HG02852 (cell line): Measurements from ENCODE around the gene CA9.

Experiments used
- ATAC-seq: cut with Tn5 transposase; IDR thresholded peaks from one replicate; pipeline ENCODE4 v1.9.1; 2021; ENCODE audit warnings: mild to moderate bottlenecking, moderate library complexity; ENCODE audit not compliant: unreplicated experiment

The CA9 gene

GRCh38 chr9:35714123-35714522, 40.4 kb downstream of the CA9 start:
- no peak for ATAC-seq

- ATAC-seq: no peak
These were observed 41.0 kb downstream of the CA9 start for GRCh38 chr9:35714579-35715252.

GRCh38 chr9:35716230-35716629, 42.5 kb downstream of the CA9 start:
- ATAC-seq: no peak

DNA sequence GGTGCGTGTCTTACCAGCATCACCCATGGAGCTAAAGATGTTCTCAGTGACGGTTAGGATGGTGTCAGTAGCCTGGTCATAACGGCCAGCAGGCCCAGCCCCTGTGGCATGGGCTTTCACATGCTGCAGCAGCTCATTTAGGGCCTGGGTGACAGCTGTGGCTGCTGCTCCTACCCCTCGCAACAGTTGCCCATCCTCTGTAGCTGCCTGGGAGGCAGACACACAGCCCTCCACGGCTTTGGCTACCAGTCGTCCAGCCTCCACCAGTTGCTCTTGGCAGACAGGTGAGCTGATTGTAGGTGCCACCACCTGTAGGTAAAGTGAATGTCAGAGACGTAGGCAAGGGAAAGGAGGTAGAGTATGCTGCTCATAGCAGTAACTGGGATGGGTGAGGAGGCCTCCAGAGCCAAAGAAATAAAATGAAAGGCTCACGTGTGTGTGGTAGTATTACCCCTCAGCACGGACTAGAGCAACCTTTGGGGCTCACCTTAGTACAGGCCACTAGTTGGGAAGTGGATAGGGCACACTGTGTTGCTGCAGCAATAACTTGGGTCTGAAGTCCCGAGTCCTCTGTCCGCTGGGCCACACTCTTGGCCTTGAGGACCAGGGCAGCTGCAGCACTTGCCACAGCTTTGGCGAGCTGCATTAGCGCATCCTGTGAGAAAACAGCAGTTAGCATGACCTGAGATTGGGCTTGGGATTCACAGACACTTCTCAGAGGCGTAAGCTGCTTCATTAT, 43.6 kb downstream of the CA9 start:
- no peak for ATAC-seq

GRCh38 chr9:35718721-35719511, 45.2 kb downstream of the CA9 start:
- no peak for ATAC-seq

GRCh38 chr9:35719546-35719945, 45.8 kb downstream of the CA9 start:
- ATAC-seq: no peak

DNA sequence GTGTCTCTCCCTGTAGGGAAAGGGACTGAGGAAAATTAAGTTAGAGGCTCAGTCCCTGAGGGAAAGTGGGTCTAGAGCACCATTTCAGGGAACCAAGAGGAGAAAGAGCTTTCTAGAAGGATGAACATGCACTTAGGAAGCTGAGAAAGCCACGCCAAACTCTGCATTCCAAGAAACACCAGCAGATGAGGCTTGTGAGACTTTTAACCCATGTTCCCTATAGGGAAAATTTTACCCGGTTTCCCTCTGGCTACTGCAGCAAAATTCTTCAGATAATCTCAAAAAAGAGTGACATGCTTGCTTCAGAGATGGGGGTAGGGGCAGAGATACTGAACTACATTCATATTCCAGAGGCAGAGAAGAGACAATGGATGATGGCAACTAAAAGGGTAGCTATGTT, 49.7 kb downstream of the CA9 start:
- no peak for ATAC-seq

GRCh38 chr9:35723908-35724307, 50.2 kb downstream of the CA9 start:
- no peak for ATAC-seq

DNA sequence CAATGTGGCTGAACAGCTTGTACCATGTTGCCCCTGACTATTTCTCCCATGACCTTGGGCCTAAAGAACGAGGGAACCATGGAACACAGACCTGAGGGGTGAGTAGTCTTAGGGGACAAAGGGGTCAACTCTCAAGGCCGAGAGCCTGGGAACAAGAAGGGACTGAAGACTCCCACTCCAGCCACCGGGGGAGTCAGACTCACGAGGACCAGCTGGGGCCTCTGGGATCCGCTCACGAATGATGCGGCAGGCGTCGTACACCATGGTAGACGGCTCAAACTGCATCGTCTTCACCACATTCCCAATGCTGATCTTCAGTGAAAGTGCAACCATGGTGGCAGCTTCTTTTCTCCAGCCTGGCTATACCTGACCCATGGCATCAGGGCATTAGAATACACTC, 51.6 kb downstream of the CA9 start:
- ATAC-seq: no peak

DNA sequence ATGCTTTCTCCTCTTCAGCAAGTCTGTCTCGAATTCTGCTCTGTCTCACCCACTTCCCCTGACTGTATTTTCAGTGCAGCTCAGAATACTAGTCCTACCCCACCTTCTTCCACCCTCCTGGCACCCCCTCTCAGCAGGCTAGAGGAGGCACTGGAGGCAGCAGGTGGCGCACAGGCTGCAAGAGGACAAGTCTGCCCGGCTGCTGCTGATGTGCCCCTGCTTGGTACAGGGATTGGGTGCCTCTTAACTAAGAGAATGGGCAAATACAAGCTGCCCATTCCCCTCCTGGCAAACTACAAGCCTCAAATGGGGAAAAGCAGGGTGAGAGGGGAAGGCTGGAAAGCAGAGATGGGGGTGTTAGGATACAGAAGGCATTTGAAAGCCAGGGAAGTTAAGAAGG, 53.2 kb downstream of the CA9 start:
- ATAC-seq: no peak

DNA sequence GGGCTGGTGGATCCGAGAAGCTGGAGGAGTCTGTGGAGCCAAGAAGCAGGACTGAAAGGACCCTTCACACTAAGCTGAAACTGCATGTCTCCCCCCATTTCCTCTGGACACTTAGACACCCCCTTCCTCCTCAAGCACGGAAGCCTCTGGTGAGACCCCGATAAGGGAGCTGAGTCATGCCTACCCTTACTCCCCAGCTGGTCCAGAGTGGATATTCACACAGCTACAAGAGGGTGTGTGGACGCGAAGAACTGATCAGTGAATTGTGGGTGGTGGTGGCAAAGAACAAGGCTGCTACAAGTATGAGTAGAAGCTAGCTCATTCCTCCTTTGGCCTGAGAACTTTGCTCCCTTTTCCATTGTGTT, 53.9 kb downstream of the CA9 start:
- ATAC-seq: no peak

- no peak for ATAC-seq
These were observed 54.6 kb downstream of the CA9 start for GRCh38 chr9:35728041-35728971.

DNA sequence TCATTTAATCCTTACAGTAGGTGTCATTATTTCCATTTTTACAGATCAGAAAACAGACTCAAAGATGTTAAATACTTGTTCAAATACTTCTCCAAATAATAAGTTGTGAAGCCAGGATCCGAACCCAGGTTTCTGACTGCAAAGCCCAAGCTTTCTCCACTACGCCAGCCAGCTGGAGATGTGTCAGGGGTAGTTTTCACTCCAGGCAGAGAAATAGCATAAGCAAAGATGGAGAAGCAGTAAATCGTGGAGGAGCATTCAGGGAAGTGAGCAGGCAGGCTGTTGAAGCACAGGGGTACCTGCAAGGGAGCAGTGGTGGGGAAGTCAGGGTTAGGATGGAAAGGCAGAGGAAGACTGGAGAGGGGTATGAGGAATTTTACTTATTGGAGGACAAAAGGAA, 55.4 kb downstream of the CA9 start:
- no peak for ATAC-seq

DNA sequence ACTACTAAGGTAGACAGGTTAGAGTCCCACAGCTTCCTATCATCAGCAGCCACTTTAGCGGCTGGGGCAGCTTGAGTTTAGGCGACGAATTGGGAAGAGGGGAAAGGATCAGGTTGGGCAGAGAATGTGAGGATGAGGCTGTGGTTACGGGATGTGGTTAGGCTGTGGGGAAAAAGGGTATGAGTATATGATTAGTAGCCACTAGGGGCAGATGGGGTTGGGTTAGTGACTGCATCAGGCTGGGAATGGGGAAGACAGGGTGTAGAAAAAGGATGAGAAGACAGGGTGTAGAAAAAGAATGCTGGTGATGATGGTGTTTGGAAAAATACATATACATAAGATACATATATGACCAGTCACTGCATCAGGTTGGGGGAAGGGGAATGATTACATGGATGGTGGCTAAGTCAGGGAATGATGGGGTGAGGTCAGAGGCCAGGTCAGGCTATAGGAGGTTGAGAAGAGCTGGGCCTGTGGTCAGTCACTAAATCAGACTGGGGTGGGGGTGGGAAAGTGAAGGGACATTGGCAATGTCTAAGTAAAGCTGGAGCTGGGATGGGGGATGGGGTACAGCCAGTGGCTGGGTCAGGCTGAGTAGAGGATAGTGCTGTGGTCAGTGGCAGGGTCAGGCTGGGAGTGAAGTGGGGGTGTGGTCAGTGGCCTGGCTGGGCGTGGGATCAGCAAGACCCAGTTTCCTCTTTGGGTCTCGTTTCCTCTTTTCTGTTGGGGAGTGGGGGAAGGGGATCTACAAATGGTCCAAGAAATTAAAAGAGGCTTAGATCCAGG, 56.2 kb downstream of the CA9 start:
- no peak for ATAC-seq

DNA sequence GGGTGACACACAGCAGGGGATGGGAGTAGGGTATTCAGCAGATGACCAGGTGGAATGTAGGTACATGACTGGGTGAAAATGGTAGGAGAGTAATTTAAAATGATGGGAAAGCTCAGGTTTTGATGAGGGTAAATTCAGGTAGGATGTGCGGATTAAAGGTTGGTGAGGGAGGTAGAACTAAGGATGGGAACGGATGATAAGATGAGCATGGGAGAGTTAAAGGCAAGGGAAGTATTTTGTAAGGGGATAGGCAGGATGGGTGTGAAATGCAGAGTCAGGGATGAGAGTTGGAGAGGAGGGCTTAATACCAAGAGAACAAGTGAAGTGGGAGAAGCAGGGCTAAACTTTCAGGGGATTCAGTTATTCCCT, 56.7 kb downstream of the CA9 start:
- no peak for ATAC-seq
